Measurements from ENCODE around the gene SQSTM1. TPM values are rescaled to one million over a fixed set of nuclear protein-coding genes. Genes with fewer than 3 reads are reported as not detected.

SQSTM1 gene
- total and polyA plus RNA-seq, 11 donors = 177 to 747 (median 396) TPM

DNA sequence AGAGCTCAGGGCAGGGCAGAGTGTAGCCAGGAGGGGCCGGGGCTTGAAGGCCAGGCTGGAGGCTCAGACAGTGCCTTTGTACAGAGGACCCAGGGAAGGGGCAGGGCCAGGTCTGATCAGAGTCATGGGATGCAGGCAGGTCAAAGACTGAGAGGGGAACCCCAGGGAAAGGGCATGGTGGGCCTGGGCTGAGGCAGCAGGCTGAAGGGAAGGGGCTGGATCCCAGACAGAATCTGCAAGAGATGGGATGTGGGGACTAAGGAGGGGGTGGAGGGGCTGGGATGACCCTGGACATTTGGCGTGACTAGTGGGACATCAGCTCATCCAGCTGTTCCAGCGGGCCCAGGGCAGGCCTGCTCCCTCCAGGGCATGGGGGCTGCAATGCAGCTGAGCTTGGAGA lies 53.4 kb downstream of the SQSTM1 start:
- intact Hi-C loops (cut with DNase I) = loop anchor here in 1 of 10 donors (5.0 kb wide), 1 partner anchor 33 kb away; the partner anchor contains the start of gene TBC1D9B
- H3K9me3 ChIP-seq = no peaks in the 10 kb centered on the region
- H3K27ac ChIP-seq = peak overlapping the region in 1 of 12 donors; percentile 62
- ATAC-seq = no peak
- H3K4me1 ChIP-seq = peaks cover 0 to 15% (median 1%) of the 10 kb centered on the region in 12 donors
- WGBS, 4 donors = 92 to 100% (median 96%) methylated on average over 3 of the region's 3 CpGs
- H3K27me3 ChIP-seq = no peaks in the 10 kb centered on the region
- H3K36me3 ChIP-seq = peaks cover 0 to 96% (median 79%) of the 10 kb centered on the region in 9 donors
- DNase-seq = no peak
- no peak overlapping the region for H3K4me3 ChIP-seq
- TF ChIP-seq, protein P1, sequence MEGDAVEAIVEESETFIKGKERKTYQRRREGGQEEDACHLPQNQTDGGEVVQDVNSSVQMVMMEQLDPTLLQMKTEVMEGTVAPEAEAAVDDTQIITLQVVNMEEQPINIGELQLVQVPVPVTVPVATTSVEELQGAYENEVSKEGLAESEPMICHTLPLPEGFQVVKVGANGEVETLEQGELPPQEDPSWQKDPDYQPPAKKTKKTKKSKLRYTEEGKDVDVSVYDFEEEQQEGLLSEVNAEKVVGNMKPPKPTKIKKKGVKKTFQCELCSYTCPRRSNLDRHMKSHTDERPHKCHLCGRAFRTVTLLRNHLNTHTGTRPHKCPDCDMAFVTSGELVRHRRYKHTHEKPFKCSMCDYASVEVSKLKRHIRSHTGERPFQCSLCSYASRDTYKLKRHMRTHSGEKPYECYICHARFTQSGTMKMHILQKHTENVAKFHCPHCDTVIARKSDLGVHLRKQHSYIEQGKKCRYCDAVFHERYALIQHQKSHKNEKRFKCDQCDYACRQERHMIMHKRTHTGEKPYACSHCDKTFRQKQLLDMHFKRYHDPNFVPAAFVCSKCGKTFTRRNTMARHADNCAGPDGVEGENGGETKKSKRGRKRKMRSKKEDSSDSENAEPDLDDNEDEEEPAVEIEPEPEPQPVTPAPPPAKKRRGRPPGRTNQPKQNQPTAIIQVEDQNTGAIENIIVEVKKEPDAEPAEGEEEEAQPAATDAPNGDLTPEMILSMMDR (IDR thresholded peaks at IDR 0.05) = no peak
- TF ChIP-seq POLR2A (IDR thresholded peaks at IDR 0.05) = no peak

DNA sequence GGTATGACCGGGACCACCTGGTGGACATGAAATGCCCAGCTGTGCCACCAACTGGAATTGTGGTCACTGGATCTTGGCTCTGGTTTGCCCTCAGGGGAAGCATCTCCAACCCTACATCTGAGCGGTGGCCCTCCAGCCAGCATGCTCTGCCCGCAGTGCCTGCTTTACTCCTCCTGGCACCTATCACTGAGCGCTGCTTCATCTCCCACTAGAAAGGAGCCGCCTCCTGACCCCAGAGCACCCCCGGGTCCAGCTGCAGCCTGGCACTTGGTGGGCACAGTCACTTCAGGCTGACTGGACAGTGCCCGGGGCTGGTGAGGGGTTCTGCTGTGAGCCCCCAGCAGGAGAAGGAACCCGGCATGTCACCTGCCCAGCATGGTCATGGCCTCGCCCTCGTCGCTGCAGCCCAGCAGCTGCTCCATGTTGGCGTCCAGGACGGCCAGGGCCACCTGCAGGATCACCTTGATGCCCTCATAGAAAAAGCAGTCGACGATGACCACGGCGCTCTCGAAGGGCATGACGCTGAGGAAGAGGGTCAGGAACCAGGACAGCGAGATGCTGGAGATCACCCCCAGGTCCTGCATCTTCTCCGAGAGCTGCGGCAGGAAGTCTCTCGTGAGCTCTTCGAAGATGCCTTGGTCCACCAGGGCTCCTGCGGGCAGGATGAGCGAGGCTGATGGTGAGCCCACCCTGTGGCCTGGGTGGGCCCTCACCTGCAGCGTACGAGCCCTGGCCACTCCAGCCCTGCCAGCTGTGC lies 54.0 kb downstream of the SQSTM1 start:
- WGBS, 4 donors = 96 to 97% (median 97%) methylated on average over 21 to 28 of the region's 28 CpGs

DNA sequence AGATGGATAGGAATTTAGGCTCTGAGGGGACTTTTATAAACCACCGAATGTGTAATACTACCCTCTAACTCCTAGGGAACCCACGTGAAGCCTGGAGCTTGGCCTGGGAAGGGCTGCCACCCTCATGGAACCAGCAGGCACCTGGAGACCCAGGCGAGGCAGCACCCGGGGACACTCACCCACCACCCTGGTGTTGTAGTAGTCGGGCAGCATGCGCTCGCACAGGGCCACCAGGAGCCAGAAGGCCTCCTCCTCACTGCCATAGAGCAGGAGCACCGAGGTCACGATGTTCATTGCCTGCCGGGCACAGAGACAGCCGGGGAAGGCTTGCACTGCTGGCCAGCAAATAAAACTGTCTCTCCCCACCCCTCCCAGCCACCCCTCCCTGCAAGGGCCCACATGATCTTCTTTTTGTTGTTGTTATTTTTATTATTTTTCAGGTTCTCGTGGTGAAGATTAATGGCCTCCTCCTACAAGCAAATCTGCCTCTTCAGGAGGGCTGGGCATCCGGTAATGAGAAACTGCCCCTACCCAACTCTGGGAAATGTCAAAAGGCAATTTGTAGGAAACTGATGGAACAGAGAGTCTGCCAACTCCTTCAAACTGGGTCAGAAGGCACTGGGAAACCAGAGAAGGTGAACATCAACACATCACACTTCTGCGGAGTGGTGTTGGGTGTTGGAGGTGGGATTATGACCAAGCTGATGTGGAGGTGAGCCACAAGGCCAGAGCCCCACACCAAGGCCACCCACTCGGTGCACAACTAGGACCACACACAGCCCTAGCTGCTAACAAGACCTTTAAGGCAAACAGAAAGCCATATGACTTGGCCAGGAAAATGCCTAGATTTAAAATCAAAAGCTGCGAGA lies 55.3 kb downstream of the SQSTM1 start:
- 92 to 97% (median 93%) methylated on average over 15 to 16 of the region's 16 CpGs for WGBS, 4 donors
- Histone ChIP-seq H3K27ac (no peak overlapping the region), H3K36me3 (peaks cover 0 to 92% (median 72%) of the 10 kb centered on the region in 9 donors), H3K27me3 (no peaks in the 10 kb centered on the region), H3K4me3 (no peak overlapping the region), H3K4me1 (peaks cover 0 to 3% (median 0%) of the 10 kb centered on the region in 12 donors), H3K9me3 (no peaks in the 10 kb centered on the region)
- TF ChIP-seq POLR2A (IDR thresholded peaks at IDR 0.05) = no peak
- TF ChIP-seq, protein P1 (IDR thresholded peaks at IDR 0.05) = no peak
- peak in 1 of 5 donors; percentile 2 for DNase-seq
- intact Hi-C loops (cut with DNase I) = no loop called here
- no peak for ATAC-seq

More for the DNA sequence above, 54.0 kb downstream of the SQSTM1 start:
- no peak for DNase-seq
- no peak overlapping the region for H3K27ac ChIP-seq
- peaks cover 0 to 96% (median 84%) of the 10 kb centered on the region in 9 donors for H3K36me3 ChIP-seq
- ATAC-seq = no peak
- H3K4me3 ChIP-seq = no peak overlapping the region
- H3K4me1 ChIP-seq = peaks cover 0 to 14% (median 1%) of the 10 kb centered on the region in 12 donors
- intact Hi-C loops (cut with DNase I) = loop anchor here in 1 of 10 donors (5.0 kb wide), 1 partner anchor 33 kb away; the partner anchor contains the start of gene TBC1D9B
- TF ChIP-seq POLR2A (IDR thresholded peaks at IDR 0.05) = no peak
- TF ChIP-seq, protein P1 (IDR thresholded peaks at IDR 0.05) = no peak
- no peaks in the 10 kb centered on the region for H3K27me3 ChIP-seq
- H3K9me3 ChIP-seq = no peaks in the 10 kb centered on the region

DNA sequence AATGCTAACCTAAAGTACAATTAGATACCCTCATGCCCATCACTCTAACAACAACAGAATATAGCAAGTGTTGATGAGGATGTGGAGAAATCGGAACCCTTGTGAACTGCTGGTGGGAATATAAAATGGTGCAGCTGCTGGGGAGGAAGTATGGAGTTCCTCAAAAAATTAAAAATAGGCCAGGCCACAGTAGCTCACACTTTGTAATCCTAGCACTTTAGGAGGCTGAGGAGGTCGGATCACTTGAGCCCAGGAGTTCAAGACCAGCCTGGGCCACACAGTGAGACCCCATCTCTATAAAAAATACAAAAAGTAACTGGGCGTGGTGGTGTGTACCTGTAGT lies 55.9 kb downstream of the SQSTM1 start:
- Histone ChIP-seq H3K27me3 (no peaks in the 10 kb centered on the region), H3K9me3 (no peaks in the 10 kb centered on the region), H3K4me1 (peaks cover 0 to 3% (median 0%) of the 10 kb centered on the region in 12 donors), H3K27ac (no peak overlapping the region), H3K36me3 (peaks cover 0 to 93% (median 68%) of the 10 kb centered on the region in 9 donors), H3K4me3 (no peak overlapping the region)
- DNase-seq (no peak), ATAC-seq (no peak)
- intact Hi-C loops (cut with DNase I) = no loop called here
- WGBS, 4 donors = 91 to 97% (median 93%) methylated on average over 3 of the region's 3 CpGs
- TF ChIP-seq, protein P1 (IDR thresholded peaks at IDR 0.05) = no peak
- TF ChIP-seq POLR2A (IDR thresholded peaks at IDR 0.05) = no peak
